ENCODE data around the gene P4HA1.
"Not testable (repeated sequence)": the region's sequence is repeated elsewhere in the genome, so short reads cannot be mapped to it uniquely, and the experiment has no call there.

Gene P4HA1

DNA sequence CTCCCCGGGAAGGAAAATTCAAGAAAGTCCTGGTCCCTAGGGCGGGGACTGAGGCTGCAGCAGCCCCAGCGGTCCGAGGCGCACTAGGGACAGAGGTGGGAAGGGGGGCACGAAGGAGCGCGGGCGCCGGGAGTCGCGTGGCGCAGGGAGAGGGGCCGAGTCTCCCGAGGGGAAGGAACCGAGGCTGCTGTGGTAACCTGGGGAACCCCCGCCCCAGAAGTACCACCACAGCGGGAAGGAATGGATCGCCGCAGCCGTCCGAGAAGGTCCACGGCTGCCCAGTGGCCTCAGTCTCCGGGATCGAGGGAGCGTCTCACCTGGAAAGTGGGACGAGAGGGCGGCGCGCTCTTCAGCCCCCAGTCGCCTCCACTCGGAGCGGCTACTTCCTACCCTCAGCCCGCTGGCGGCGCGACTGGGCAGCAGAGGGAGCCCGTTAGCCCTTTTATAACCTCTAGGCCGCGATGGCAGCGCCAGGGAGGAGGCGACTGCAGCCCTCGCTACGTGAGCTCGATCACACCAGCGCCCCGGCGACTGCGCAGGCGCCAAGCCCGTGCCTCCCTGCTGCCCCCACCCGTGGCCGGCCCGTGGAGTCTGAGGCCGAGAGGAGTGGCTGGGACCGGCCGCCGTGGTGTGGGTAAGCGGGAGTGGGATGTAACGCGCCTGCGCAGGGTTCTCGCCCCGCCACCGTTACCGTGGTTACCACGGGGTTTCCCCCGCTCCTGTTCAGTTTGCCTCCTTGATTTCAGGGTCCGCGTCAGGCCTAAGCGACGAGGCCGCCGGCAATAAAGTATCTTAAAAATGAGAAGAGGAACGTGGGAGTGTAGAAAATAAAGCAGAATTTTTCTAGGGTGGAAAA, at the start of gene P4HA1:
Gene P4HA1, minus strand, starts transcription at position 418 of the 856 bp plus-strand sequence. CDS start 21,983 bp downstream, outside the sequence.
- peak; percentile 100 for DNase-seq

DNA sequence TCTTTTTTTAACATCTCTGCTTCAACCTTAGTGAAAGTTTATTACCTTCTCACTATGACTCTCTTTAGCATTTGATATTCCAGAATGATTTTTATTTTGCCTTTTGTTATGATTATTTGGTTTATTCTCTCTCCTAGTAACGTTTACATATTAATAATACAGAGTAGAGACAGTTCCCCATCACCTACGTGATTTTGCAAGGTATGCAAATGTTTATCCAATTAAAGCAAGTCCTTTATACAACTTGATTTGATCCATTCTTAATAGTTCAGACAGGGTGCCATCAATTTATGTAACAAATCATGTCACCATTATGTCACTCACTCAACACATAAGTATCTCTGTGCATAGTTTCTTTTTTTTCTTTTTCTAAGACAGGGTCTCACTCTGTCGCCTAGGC, 44.9 kb upstream of the P4HA1 start:
- DNase-seq: no peak

DNA sequence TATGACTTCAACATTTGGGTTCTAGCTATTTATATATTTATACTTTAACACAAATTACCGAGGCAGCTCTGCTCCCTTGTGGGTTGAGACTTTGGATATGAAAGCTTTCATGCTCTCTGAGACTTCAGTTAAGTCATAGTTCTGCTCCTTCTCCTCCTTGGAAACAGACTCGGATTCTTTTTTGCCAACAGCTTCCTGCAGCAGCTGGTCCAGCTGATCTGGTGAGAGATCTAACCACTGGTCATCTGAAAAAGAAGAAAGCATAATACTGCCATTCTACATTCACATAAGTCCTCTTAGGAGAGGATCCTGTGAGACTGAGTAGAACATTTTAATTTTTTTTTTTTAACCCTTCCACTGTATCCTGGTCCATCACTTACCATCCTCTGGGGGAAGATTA, 42.6 kb upstream of the P4HA1 start:
- DNase-seq: no peak

DNA sequence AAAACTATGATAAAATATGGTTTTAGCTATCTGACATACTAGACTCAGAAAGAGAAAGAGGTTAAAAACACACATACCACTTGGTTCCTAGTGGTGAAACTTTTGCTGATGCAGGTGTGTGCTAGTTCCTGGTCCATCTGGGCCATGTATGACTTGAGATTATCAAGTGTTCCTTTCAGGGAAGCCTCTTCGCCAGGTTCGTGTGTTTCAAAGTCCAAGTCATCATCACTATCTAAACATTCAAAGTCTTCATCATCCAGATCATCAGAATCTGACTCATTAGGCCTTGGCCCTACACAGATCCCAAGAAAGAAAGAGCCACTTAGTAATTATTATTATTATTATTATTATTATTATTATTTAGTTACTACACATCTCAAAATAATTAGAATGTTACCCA, 40.0 kb upstream of the P4HA1 start:
- no peak for DNase-seq

DNA sequence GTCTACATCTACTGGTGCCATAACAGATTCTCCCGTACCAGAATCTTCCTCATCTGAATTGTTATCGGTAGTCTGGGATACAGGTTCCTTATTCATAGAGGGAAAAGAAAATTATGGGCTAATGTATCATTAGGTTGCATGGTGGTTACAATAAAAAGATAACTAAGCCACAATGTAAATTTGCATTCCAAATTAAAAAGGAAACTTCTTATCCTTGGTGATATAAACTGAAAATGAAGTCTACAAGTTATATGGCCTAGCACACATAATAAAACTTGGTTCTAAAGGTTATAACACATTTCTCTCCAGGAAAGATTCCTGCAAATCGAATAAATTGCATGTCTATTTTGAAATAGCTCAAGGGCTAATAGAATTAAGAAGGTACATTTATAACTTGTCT, 38.1 kb upstream of the P4HA1 start:
- DNase-seq: no peak

DNA sequence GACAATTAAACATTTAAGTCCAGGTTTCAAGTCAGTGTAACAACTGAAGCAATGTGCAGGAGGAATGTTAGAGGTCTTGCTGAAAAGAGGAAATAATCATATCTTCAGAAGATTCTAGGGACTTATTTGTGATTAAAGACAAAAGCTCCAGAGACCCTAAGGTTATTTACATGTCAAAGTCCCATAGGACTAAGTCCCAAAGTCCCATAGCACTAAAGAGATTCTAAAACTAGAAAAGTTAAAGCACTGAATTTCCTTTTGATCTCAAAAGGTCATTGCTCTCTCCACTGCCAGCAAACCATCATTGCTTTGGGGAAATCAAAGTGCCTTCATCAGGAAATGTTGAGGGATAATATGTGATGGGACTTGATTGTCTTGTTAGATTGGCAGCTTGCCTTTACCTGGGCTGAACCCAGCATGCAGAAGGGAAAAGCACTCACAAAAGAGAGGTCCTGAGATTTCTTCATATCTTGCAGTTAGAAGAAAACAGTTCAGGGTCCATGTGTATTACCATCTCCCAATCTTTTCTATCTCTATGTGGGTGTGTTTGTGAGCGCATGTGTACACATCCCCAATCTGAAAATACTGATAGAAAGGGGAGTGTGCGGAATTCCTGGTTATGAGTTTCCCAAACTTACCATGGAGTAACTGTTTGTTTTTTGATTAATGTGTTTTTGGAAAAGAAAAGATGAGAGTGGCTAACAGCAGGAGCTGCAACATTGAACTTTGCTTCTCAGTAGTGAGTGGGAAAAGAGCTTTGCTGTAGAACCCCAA, 35.4 kb upstream of the P4HA1 start:
- no peak for DNase-seq

DNA sequence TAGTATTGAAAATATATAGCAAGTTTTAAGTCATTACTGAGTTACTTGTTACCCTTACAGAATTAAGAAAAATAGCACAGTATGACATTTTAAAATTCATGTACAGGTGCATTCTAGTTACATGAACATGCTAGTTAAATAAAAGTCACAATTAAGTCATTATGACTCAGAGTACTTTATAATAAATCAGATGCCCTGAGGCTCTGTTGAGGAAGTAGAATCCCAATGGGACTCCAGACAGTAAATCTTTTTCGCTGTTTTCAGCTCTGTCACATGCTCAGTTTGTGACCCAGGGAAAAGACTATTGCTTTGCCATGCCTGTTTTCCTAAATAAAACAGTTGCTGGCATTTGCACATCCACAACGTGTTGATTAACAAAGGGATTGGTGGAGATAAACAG, 34.6 kb upstream of the P4HA1 start:
- DNase-seq: no peak

DNA sequence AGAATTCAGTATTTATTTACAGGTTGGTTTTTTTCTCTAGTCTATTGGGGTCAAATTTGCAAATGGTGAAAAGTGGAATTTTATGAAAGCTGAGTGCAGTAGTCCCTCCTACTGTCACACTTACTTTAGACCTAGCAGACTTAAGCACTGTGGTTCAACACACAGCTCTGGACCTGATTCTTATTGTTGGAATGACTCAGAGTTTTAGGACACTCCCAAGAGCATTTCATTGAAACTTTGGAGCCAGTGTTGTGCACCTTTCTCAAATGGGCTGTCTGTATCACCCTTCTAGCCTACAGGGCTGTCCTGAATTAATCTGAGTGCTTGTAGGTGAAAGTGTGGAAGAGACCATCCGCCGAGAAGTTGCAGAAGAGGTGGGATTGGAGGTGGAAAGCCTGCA, 29.7 kb upstream of the P4HA1 start:
- DNase-seq: no peak

DNA sequence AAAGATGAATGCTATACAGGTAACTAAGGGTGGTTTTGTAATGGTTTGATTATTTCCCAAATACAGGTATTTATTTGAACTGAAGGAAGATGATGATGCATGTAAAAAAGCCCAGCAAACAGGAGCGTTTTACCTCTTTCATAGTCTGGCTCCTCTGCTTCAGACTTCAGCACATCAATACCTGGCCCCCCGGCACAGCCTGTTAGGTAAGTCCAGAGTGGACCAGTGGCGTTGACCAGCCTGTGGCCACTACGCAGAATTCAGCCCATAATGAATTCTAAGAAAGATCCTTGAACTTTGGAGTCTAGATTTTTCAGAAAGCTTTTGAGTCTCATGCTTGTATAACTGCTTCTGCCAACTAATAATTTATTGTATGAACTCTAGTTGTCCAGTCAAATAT, 23.3 kb upstream of the P4HA1 start:
- no peak for DNase-seq

DNA sequence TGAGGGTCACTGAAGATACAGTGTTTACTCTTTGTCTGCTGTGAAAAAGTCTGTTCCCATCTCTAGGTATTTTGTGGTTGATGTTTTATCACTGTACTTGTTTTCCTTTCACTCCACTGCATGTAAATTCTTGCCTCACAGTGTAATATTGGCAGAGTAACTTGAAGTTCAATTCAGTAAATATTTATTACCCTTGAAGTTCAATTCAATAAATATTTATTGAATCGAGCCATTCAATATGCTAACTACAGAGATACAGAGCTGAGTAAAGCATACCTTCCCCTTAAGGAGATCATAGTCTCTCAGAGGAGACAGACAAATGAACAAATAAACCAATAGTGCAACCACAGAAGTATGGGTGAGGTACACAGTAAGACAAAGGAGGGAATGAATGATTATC, 22.8 kb upstream of the P4HA1 start:
- no peak for DNase-seq

DNA sequence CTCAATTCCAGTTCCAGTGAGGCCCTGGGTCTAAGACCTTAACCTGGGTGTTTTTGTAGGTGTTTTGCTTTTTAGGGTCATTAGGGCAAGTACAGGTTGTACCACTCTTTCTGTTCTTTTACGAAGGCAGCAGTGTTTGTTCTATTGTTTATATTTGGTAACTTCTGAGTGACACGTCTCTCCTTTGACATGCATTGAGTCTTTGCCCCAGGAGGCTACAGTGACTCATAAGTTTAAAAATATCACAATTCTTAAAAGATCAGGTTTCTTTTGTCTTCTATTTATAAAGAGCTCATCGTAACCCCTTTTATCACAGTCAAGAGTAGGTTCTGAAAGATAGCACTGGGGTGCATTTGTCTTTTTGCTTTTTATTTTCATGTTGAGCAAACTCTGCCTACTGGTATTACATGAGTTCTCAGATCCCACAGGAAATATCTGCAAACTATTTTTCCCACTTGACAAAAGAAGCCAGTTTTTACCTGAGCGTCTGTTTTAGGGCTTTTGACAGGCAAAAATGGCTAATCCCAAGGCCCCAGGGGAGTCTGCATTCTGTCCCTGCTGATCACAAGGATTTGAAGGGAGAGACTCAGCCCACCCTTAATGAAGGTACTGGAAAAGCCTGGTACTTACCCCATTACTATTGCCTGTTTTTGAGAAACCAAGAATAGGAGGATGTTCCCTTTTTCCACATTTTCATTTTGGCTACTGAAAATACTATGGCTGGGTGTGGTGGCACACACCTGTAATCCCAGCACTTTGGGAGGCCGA, 21.5 kb upstream of the P4HA1 start:
- DNase-seq: no peak

DNA sequence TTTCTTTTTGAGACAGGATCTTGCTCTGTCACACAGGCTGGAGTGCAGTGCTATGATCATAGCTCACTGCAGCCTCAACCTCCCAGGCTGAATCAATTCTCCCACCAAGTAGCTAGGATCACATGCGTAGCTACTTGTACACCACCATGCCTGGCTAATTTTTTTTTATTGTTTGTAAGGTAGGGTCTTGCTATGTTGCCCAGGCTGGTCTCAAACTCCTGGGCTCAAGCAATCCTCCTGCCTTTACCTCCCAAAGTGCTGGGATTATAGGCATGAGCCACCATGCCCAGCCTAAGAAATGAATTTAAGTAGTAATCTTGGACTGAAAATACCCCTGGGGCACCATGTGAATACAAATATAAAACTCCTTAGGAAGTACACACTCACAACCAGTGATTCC, 19.4 kb upstream of the P4HA1 start:
- DNase-seq: no peak

DNA sequence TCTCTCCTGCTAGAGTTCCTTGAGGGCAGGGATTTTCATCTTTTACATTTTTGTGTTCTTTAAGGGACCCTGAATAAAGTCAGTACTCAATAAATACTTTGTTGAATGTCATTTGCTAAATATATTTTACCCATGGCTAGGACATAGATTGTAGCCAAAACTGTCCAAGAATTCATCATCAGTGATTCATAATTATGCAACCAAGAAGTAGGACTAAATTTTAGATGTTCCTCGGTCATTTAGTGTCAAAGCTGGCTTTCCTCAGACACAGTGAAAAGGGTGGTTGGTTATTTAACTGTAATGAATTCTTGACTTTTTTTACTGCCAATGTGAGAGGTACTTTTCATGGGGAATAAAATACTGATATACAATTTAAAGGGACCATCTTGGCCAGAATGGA, 16.9 kb upstream of the P4HA1 start:
- DNase-seq: no peak

DNA sequence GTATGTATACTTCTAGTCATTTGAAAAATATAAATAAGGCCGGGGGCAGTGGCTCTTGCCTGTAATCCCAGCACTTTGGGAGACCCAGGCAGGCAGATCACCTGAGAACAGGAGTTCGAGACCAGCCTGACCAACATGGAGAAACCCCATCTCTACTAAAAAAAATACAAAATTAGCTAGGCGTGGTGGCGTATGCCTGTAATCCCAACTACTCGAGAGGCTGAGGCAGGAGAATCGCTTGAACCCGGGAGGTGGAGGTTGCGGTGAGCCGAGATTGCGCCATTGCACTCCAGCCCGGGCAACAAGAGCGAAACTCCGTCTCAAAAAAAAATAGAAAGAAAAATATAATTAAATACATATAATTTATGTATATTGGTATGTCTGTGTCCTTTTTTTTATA, 15.4 kb upstream of the P4HA1 start:
- not testable (repeated sequence) for DNase-seq

DNA sequence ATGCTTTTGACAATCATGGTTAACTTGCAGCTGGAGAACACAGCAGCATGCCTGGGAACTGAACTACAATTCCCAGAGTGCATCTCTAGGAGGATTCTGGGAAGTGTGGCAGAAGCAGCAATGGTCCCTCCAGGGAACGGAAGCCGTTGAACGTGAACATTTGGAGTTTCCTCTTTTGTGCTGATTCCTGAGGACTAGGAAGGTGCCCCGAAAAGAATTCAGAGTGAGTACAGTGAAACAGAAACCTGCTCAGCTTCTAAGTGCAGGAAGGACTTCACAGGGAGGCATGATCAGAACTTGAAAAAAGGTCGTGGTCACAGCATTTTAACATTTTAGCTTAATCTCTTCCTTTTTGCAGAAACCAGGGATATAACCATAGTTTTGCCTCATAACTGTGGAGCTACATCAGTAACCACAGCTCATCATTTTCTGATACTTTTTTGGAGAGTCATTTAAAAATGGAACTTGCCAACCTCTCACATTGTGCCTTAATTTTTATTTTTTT, 13.7 kb upstream of the P4HA1 start, which contains the start of gene NUDT13:
Gene NUDT13, plus strand, starts transcription at position 111 of the 505 bp plus-strand sequence. CDS start 3,911 bp downstream, outside the sequence.
- DNase-seq: peak; percentile 73

DNA sequence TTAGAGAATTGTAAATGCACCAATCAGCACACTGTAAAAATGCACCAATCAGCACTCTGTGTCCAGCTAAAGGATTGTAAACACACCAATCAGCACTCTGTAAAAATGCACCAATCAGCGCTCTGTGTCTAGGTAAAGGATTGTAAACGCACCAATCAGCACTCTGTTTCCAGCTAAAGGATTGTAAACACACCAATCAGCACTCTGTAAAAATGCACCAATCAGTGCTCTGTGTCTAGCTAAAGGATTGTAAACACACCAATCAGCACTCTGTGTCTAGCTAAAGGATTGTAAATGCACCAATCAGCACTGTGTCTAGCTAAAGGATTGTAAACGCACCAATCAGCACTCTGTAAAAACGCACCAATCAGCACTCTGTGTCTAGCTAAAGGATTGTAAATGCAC, 12.6 kb upstream of the P4HA1 start:
- not testable (repeated sequence) for DNase-seq

DNA sequence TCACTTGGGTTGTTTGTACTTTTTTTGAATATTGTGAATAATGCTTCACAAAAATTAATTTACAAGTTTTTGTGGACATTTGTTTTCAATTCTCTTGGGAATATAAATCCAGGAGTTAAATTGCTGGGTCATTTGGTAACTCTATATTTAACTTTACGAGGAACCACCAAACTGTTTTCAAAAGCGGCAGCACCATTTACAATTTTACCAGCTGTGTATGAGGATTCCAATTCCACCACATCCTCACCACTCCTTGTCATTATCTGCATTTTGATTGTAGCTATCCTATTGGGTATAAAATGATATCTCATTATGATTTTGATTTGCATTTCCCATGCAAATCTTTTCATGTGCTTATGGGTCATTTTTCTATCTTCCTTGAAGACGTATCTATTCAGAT, 9.6 kb upstream of the P4HA1 start:
- no peak for DNase-seq

DNA sequence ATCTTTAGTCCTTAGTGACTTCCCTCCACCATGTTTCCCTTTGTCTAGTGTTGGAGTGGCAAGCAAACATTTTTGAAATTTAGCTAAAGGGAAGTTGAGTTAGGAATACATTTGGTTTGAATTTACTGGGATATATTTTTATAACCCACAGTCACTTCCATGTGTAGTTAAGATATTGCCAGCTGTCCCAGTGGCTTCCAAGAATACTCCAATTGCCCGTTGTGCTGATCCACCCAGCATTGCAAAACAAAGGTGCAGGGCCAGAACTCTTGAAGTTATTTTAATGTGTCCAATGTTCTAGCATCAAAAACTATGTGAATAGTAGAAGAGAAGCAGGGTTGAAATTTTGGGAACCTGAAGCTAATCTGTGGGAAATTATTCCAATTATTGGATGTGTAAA, 2.5 kb upstream of the P4HA1 start:
- DNase-seq: no peak

DNA sequence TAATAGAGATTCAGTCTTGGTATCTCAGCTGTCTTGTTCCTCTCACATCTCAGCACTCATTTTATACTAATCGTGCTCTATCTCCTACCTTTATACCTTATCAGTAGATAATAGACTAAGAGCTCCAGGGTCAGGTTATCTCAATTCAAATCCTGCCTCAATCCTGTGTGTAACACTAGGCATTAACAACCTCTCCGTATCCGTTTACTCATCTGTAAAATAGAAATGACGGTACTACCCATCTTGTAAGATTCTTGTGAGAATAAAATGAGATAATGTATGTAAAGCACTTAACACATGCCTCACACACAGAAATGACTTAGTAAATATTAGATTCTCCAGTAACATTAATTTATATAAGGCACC, 622 bp upstream of the P4HA1 start:
- DNase-seq: no peak

DNA sequence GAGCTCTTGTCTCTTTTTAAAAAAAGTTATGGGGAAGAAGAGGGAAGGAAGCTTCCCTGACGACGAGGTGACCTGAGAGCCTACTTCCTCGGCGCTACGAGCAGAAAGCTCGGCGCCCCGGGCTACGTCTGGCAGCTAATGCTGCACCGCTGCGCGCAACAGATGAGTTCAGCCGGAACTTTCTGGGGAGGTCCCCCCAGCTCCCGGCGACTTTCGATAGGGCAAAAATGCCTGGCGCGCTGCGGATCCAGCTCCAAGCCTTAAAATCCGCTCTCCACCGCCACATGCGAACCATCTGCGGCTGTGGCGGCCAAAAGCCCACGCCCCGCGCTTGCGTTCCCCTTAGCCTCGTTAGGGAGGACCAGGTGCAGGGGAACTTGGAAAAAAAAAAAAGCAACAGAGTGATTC, 621 bp downstream of the P4HA1 start:
- DNase-seq: peak; percentile 73

DNA sequence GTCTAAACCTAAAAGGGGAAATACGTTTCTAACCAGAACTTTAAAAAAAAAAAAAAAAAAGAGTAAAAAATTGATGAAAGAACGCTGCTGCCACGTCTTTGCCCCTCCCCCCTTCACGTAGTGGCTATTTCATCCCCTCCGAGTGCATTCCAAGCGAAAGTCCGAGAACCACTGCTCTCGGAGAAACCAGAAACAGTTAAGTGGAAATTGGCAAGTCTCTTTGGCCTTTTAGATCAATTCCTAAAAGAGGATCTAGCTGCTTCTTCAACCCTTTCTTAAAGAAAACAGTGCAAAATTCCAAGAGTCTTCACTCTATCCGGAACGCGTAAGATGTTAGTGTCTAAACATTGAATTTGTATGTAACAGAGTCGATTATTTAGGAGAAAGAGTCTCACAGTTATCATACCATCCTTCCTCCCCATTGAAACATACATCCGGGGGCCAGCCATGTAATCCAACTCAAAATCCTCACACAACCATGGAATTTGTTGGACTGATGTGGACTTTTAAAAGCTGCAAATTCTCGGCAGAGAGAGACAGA, 1.1 kb downstream of the P4HA1 start:
- peak; percentile 55 for DNase-seq

DNA sequence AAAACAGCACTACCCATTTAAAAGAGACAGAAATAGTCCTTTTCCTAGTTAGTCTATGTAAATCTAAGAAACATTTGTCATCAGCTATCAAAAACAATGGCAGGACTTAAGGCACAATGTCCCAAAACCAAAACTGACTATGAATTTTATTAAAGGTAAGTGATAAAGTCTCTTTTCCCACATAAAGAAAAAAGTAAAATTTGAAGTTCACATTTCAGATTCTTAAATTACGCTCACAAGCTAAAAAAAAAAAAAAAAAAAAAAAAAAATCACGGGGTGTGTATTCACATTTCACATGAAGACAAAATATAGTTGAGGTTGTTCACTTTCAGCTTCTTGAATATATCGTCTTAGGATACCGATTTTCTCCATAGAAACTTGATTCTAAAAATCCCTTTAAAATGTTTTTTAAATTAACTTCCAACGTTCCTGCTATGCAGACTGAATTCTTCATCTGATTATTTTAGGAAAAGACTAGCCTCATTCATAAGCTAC, 1.6 kb downstream of the P4HA1 start:
- DNase-seq: no peak
